HEK293 (cell line): ENCODE results near the gene CIPC.

Experiments used
- CTCF ChIA-PET: fragments of 350-600 bp; formaldehyde crosslinking; extraction: SDS; loops from one replicate; lab custom pipeline; 2021; ENCODE audit warnings: antibody characterized with exemption; lab: Yijun Ruan, JAX
- POLR2A ChIA-PET: fragments of 300-600 bp; formaldehyde crosslinking; extraction: SDS; loops from one replicate; lab custom pipeline; 2020; ENCODE audit warnings: antibody characterized with exemption, inconsistent platforms; lab: Yijun Ruan, JAX
- H3K27ac ChIP-seq: fragments of 200-500 bp; sonication (Bioruptor generic); 2 replicates; pipeline ENCODE4 v1.5.1; 2014; ENCODE audit warnings: low read depth, low read length, control low read depth, inconsistent platforms; ENCODE audit errors: extremely low read depth
- H3K36me3 ChIP-seq, 2 experiments: fragments of 200-500 bp in 1 of 2; sonication (Bioruptor generic) in 1 of 2; 1 replicate in 1 of 2; 2 replicates in 1 of 2; pipeline ENCODE4 v1.5.1; 2014 to 2017; ENCODE audit warnings: inconsistent platforms in 2 of 2, low read length in 2 of 2; ENCODE audit not compliant: control insufficient read depth in 2 of 2, insufficient read depth in 1 of 2
- H3K4me1 ChIP-seq: fragments of 200-500 bp; sonication (Bioruptor generic); 2 replicates; pipeline ENCODE4 v1.5.1; 2014; ENCODE audit warnings: mild to moderate bottlenecking, low read length, inconsistent platforms; ENCODE audit not compliant: control insufficient read depth, insufficient read depth
- H3K4me3 ChIP-seq: 2 replicates; pipeline ENCODE4 v1.5.1; 2011; ENCODE audit warnings: low read depth, mild to moderate bottlenecking, control low read depth, low read length, moderate library complexity
- H3K9me3 ChIP-seq: fragments of 200-500 bp; sonication (Bioruptor generic); 2 replicates; pipeline ENCODE4 v1.5.1; 2014; ENCODE audit warnings: low read depth, low read length, inconsistent platforms; ENCODE audit not compliant: control insufficient read depth, insufficient read depth
- EGR2 ChIP-seq: fragments of 450-650 bp; formaldehyde crosslinking; IDR thresholded peaks from 2 replicates; pipeline ENCODE4 v1.5.1; 2016; ENCODE audit warnings: low read depth, missing biosample characterization, missing genetic modification characterization
- SETDB1 ChIP-seq: IDR thresholded peaks from one replicate; pipeline ENCODE4 v1.6.1; 2017; ENCODE audit warnings: mild to moderate bottlenecking, low read length, moderate library complexity, mixed read lengths; ENCODE audit not compliant: insufficient read length
- SP3 ChIP-seq: fragments of 450-650 bp; formaldehyde crosslinking; IDR thresholded peaks from 2 replicates; pipeline ENCODE4 v1.5.1; 2016; ENCODE audit warnings: missing biosample characterization, missing genetic modification characterization
- ZBTB17 ChIP-seq: fragments of 450-650 bp; formaldehyde crosslinking; IDR thresholded peaks from 2 replicates; pipeline ENCODE4 v1.5.1; 2016; ENCODE audit warnings: missing biosample characterization, missing genetic modification characterization
- ZBTB7A ChIP-seq: fragments of 450-650 bp; formaldehyde crosslinking; IDR thresholded peaks from 2 replicates; pipeline ENCODE4 v1.5.1; 2016; ENCODE audit warnings: low read depth, missing biosample characterization, missing genetic modification characterization
- ZBTB8A ChIP-seq: fragments of 450-650 bp; formaldehyde crosslinking; IDR thresholded peaks from 2 replicates; pipeline ENCODE4 v1.5.1; 2016; ENCODE audit warnings: missing biosample characterization, missing genetic modification characterization
- ZIC2 ChIP-seq: fragments of 450-650 bp; formaldehyde crosslinking; IDR thresholded peaks from 2 replicates; pipeline ENCODE4 v1.5.1; 2016; ENCODE audit warnings: missing biosample characterization, missing genetic modification characterization
- ZNF146 ChIP-seq: fragments of 450-650 bp; formaldehyde crosslinking; IDR thresholded peaks from 2 replicates; pipeline ENCODE4 v1.5.1; 2016; ENCODE audit warnings: missing biosample characterization, missing genetic modification characterization
- ZNF175 ChIP-seq: fragments of 450-650 bp; formaldehyde crosslinking; IDR thresholded peaks from 2 replicates; pipeline ENCODE4 v1.5.1; 2016; ENCODE audit warnings: missing biosample characterization, missing genetic modification characterization
- ZNF19 ChIP-seq: fragments of 450-650 bp; formaldehyde crosslinking; IDR thresholded peaks from 2 replicates; pipeline ENCODE4; 2016; ENCODE audit warnings: missing biosample characterization, missing genetic modification characterization, low read depth
- ZNF2 ChIP-seq: fragments of 450-650 bp; formaldehyde crosslinking; IDR thresholded peaks from 2 replicates; pipeline ENCODE4 v1.5.1; 2016; ENCODE audit warnings: missing biosample characterization, missing genetic modification characterization
- ZNF239 ChIP-seq: fragments of 450-650 bp; formaldehyde crosslinking; IDR thresholded peaks from 2 replicates; pipeline ENCODE4 v1.5.1; 2016; ENCODE audit warnings: missing biosample characterization, missing genetic modification characterization
- ZNF335 ChIP-seq: fragments of 450-650 bp; formaldehyde crosslinking; conservative IDR thresholded peaks from 2 replicates; pipeline ENCODE4 v1.5.1; 2016; ENCODE audit warnings: missing biosample characterization, missing genetic modification characterization
- ZNF549 ChIP-seq: fragments of 450-650 bp; IDR thresholded peaks from 2 replicates; pipeline ENCODE4 v1.5.1; 2018; ENCODE audit warnings: missing biosample characterization, missing genetic modification characterization, mild to moderate bottlenecking, inconsistent platforms, moderate library complexity
- ZNF571 ChIP-seq: fragments of 450-650 bp; formaldehyde crosslinking; IDR thresholded peaks from 2 replicates; pipeline ENCODE4 v1.5.0; 2017; ENCODE audit warnings: missing biosample characterization, missing genetic modification characterization
- ZNF629 ChIP-seq: fragments of 450-650 bp; formaldehyde crosslinking; IDR thresholded peaks from 2 replicates; pipeline ENCODE4 v1.5.1; 2017; ENCODE audit warnings: missing biosample characterization, missing genetic modification characterization
- ZNF707 ChIP-seq: fragments of 450-650 bp; formaldehyde crosslinking; IDR thresholded peaks from 2 replicates; pipeline ENCODE4 v1.5.1; 2016; ENCODE audit warnings: missing biosample characterization, missing genetic modification characterization
- TF ChIP-seq, protein P1 (sequence below): fragments of 450-650 bp; formaldehyde crosslinking; IDR thresholded peaks from 2 replicates; pipeline ENCODE4 v1.5.1; 2016; ENCODE audit warnings: missing biosample characterization, missing genetic modification characterization
- TF ChIP-seq, protein P2 (sequence below): fragments of 450-650 bp; formaldehyde crosslinking; IDR thresholded peaks from 2 replicates; pipeline ENCODE4 v1.5.1; 2016; ENCODE audit warnings: missing biosample characterization, missing genetic modification characterization
- TF ChIP-seq, protein P3 (sequence below): fragments of 450-650 bp; formaldehyde crosslinking; IDR thresholded peaks from 2 replicates; pipeline ENCODE4 v1.5.1; 2017; ENCODE audit warnings: missing biosample characterization, mild to moderate bottlenecking, missing genetic modification characterization, moderate library complexity
- TF ChIP-seq, protein P4 (sequence below): fragments of 450-650 bp; formaldehyde crosslinking; IDR thresholded peaks from 2 replicates; pipeline ENCODE4 v1.5.1; 2017; ENCODE audit warnings: missing biosample characterization, missing genetic modification characterization
- TF ChIP-seq, protein P5 (sequence below): fragments of 450-650 bp; IDR thresholded peaks from 2 replicates; pipeline ENCODE4 v1.5.1; 2018; ENCODE audit warnings: missing biosample characterization, mild to moderate bottlenecking, missing genetic modification characterization
- TF ChIP-seq, protein P6 (sequence below): fragments of 450-650 bp; formaldehyde crosslinking; IDR thresholded peaks from 2 replicates; pipeline ENCODE4 v1.5.1; 2016; ENCODE audit warnings: missing biosample characterization, missing genetic modification characterization
- TF ChIP-seq, protein P7 (sequence below): fragments of 450-650 bp; formaldehyde crosslinking; IDR thresholded peaks from 2 replicates; pipeline ENCODE4 v1.5.1; 2016; ENCODE audit warnings: missing biosample characterization, missing genetic modification characterization

The CIPC gene

DNA sequence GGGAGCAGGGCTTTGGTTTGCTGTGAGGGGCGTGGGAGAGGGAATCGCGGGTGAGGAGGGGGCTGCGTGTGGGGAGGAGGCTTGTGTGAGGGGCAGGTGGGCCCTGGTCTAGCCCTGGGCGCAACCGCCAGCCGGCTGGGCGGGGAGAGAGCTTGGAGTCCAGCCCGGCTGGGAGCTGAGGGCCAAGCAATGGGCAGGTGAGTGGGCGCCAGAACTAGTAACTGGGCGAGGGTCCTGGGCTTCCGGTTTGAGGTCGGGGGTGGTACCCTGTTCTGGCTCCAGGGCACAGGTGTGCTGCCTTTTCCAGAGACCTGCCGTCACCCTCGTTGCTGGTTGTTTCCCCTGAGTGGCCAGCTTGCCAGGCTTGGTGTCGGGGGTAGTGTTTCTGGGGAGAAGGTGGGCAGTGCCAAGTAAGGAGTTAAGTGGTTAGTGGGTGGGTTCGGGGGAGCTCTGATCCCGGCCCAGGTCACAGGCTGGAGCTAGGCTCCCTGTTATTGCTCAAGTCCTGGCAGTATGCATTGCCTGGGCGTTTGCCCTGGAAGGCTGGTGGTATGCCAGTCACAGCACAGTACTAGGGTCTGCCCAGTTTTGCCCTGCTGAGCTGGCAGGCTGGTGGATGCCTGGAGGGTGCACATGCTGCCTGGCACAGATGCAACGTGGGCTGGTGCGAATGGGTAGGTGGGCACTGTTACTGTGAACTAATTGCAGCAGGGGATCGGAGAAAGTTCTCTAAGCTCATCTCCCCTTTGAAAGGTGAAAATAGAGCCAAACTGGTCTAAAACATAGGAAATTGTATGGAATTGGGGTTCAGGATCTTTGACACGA lies 683 bp downstream of the CIPC start (continued):
- no peak for TF ChIP-seq ZNF146 (tag by site-specific recombination)
- TF ChIP-seq ZNF239 (tag by site-specific recombination) = no peak
- TF ChIP-seq ZNF335 (tag by site-specific recombination) = no peak
- TF ChIP-seq, protein P1, sequence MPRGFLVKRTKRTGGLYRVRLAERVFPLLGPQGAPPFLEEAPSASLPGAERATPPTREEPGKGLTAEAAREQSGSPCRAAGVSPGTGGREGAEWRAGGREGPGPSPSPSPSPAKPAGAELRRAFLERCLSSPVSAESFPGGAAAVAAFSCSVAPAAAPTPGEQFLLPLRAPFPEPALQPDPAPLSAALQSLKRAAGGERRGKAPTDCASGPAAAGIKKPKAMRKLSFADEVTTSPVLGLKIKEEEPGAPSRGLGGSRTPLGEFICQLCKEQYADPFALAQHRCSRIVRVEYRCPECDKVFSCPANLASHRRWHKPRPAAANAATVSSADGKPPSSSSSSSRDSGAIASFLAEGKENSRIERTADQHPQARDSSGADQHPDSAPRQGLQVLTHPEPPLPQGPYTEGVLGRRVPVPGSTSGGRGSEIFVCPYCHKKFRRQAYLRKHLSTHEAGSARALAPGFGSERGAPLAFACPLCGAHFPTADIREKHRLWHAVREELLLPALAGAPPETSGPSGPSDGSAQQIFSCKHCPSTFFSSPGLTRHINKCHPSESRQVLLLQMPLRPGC = no peak
- no peak for TF ChIP-seq SP3 (tag by site-specific recombination)
- no peak for TF ChIP-seq ZNF549 (tag by site-specific recombination)
- TF ChIP-seq EGR2 (tag by site-specific recombination) = no peak
- TF ChIP-seq, protein P2, sequence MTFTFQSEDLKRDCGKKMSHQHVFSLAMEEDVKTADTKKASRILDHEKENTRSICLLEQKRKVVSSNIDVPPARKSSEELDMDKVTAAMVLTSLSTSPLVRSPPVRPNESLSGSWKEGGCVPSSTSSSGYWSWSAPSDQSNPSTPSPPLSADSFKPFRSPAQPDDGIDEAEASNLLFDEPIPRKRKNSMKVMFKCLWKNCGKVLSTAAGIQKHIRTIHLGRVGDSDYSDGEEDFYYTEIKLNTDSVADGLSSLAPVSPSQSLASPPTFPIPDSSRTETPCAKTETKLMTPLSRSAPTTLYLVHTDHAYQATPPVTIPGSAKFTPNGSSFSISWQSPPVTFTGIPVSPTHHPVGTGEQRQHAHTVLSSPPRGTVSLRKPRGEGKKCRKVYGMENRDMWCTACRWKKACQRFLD (tag by site-specific recombination) = no peak
- no peak for TF ChIP-seq ZNF707
- TF ChIP-seq ZNF175 = no peak
- peak; percentile 27; the same call in 1 of the 2 replicates for TF ChIP-seq ZBTB7A (tag by site-specific recombination)
- no peak for TF ChIP-seq ZNF571 (tag by site-specific recombination)
- no peak for TF ChIP-seq ZNF2 (tag by site-specific recombination)

DNA sequence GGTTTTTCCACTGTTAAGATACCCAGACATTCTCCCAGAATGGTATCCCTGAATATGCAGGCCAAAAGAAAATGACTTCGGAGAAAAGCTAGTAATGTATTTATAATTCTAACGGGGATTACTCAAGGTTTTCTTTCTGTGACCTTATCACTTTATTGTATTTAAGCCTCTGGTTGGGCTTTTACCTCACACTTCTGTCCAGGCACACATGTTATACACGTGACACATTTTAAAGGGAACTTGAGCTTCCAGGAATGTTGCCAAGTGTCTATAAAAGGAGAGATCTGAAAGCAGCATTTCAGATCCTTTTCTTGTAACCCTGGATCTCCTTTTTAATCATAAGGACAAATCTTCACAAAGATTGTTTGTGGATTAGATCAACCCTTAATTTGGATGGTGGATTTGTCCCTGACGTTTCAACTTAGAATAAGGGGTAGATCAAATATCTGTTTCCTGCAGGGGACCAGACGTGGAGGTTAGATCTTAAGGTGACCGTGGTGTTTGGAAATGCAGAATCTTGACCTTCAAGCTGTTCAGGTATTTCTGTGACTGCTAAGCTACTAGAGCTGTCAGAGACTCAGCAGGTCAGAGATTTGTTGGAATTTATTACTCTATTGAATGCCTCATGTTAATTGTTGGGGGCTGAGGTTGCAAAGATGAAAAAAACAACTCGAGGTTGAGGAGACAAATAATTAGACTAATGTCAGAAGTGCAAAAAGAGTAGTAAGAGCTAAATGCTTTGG lies 1.5 kb downstream of the CIPC start:
- H3K27ac ChIP-seq = no peak overlapping the region
- H3K9me3 ChIP-seq = no peaks in the 10 kb centered on the region
- H3K4me1 ChIP-seq = peaks cover 18% of the 10 kb centered on the region
- no peak overlapping the region for H3K4me3 ChIP-seq
- ChIA-PET CTCF (interaction anchor here (0.5 to 4.7 kb wide), 11 partner anchors 9 to 314 kb away, joined by 3 to 63 read pairs (median 5); no protein-coding TSS in a partner anchor), POLR2A (interaction anchor here (0.5 to 1.1 kb wide), 4 partner anchors 71 to 289 kb away, joined by 3 read pairs; no protein-coding TSS in a partner anchor)
- H3K36me3 ChIP-seq = no peaks in the 10 kb centered on the region; a peak in 1 of 3 replicates
- TF ChIP-seq ZNF629 (peak; percentile 50; the same call in 1 of the 2 replicates), ZNF19 (no peak), ZBTB17 (peak; percentile 24; the same call in 1 of the 2 replicates), ZBTB8A (tag by site-specific recombination) (0 out of 2 replicates have a peak, but pooled peaks have one; percentile 19), ZIC2 (tag by site-specific recombination) (peak; percentile 30; the same call in 1 of the 2 replicates), ZNF571 (tag by site-specific recombination) (no peak), ZNF239 (tag by site-specific recombination) (no peak), SETDB1 (peak; percentile 60)
- TF ChIP-seq, protein P3, sequence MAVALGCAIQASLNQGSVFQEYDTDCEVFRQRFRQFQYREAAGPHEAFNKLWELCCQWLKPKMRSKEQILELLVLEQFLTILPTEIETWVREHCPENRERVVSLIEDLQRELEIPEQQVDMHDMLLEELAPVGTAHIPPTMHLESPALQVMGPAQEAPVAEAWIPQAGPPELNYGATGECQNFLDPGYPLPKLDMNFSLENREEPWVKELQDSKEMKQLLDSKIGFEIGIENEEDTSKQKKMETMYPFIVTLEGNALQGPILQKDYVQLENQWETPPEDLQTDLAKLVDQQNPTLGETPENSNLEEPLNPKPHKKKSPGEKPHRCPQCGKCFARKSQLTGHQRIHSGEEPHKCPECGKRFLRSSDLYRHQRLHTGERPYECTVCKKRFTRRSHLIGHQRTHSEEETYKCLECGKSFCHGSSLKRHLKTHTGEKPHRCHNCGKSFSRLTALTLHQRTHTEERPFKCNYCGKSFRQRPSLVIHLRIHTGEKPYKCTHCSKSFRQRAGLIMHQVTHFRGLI (tag by site-specific recombination) = peak; percentile 99
- TF ChIP-seq, protein P4, sequence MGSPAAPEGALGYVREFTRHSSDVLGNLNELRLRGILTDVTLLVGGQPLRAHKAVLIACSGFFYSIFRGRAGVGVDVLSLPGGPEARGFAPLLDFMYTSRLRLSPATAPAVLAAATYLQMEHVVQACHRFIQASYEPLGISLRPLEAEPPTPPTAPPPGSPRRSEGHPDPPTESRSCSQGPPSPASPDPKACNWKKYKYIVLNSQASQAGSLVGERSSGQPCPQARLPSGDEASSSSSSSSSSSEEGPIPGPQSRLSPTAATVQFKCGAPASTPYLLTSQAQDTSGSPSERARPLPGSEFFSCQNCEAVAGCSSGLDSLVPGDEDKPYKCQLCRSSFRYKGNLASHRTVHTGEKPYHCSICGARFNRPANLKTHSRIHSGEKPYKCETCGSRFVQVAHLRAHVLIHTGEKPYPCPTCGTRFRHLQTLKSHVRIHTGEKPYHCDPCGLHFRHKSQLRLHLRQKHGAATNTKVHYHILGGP (tag by site-specific recombination) = peak; percentile 54; the same call in 1 of the 2 replicates
- TF ChIP-seq, protein P5, sequence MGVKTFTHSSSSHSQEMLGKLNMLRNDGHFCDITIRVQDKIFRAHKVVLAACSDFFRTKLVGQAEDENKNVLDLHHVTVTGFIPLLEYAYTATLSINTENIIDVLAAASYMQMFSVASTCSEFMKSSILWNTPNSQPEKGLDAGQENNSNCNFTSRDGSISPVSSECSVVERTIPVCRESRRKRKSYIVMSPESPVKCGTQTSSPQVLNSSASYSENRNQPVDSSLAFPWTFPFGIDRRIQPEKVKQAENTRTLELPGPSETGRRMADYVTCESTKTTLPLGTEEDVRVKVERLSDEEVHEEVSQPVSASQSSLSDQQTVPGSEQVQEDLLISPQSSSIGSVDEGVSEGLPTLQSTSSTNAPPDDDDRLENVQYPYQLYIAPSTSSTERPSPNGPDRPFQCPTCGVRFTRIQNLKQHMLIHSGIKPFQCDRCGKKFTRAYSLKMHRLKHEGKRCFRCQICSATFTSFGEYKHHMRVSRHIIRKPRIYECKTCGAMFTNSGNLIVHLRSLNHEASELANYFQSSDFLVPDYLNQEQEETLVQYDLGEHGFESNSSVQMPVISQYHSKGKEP (tag by site-specific recombination) = 0 out of 2 replicates have a peak, but pooled peaks have one; percentile 14
- TF ChIP-seq, protein P6, sequence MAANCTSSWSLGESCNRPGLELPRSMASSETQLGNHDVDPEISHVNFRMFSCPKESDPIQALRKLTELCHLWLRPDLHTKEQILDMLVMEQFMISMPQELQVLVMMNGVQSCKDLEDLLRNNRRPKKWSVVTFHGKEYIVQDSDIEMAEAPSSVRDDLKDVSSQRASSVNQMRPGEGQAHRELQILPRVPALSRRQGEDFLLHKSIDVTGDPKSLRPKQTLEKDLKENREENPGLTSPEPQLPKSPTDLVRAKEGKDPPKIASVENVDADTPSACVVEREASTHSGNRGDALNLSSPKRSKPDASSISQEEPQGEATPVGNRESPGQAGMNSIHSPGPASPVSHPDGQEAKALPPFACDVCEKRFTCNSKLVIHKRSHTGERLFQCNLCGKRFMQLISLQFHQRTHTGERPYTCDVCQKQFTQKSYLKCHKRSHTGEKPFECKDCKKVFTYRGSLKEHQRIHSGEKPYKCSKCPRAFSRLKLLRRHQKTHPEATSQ = no peak
- TF ChIP-seq, protein P7, sequence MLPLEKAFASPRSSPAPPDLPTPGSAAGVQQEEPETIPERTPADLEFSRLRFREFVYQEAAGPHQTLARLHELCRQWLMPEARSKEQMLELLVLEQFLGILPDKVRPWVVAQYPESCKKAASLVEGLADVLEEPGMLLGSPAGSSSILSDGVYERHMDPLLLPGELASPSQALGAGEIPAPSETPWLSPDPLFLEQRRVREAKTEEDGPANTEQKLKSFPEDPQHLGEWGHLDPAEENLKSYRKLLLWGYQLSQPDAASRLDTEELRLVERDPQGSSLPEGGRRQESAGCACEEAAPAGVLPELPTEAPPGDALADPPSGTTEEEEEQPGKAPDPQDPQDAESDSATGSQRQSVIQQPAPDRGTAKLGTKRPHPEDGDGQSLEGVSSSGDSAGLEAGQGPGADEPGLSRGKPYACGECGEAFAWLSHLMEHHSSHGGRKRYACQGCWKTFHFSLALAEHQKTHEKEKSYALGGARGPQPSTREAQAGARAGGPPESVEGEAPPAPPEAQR (tag by site-specific recombination) = no peak
